HepG2 (cell line): ENCODE results near the gene ADI1. TPM values are rescaled to one million over a fixed set of nuclear protein-coding genes. Genes with fewer than 3 reads are reported as not detected.

Experiments used
- AHR ChIP-seq: IDR thresholded peaks from 2 replicates; pipeline ENCODE4 v1.6.1; 2018; ENCODE audit warnings: missing genetic modification reagents, missing compliant biosample characterization
- ATRX ChIP-seq: sonication (generic); formaldehyde crosslinking; IDR thresholded peaks from 2 replicates; pipeline ENCODE4 v1.4.0; 2020; ENCODE audit warnings: missing genetic modification reagents, borderline replicate concordance
- CAMTA2 ChIP-seq: sonication (generic); formaldehyde crosslinking; IDR thresholded peaks from 2 replicates; pipeline ENCODE4 v1.4.0; 2020; ENCODE audit warnings: mild to moderate bottlenecking, missing genetic modification reagents, borderline replicate concordance
- ELF3 ChIP-seq: IDR thresholded peaks from 2 replicates; pipeline ENCODE4 v1.6.1; 2016; ENCODE audit warnings: missing genetic modification reagents, missing compliant biosample characterization
- ESRRA ChIP-seq: sonication (generic); formaldehyde crosslinking; IDR thresholded peaks from 2 replicates; pipeline ENCODE4 v1.5.1; 2020; ENCODE audit warnings: mild to moderate bottlenecking, low read depth, missing genetic modification reagents
- FOXK1 ChIP-seq: sonication (generic); formaldehyde crosslinking; IDR thresholded peaks from 2 replicates; pipeline ENCODE4 v1.4.0; 2020; ENCODE audit warnings: low read depth, missing genetic modification reagents, borderline replicate concordance
- HNRNPL ChIP-seq: fragments of 200-400 bp; formaldehyde crosslinking; IDR thresholded peaks from 2 replicates; pipeline ENCODE4 v1.6.1; 2017; ENCODE audit warnings: mild to moderate bottlenecking, low read depth, low read length
- JUN ChIP-seq: sonication (generic); formaldehyde crosslinking; IDR thresholded peaks from 2 replicates; pipeline ENCODE4 v1.4.0; 2020; ENCODE audit warnings: mild to moderate bottlenecking, missing genetic modification reagents
- MYNN ChIP-seq: sonication (generic); formaldehyde crosslinking; IDR thresholded peaks from 2 replicates; pipeline ENCODE4 v1.4.0; 2020; ENCODE audit warnings: mild to moderate bottlenecking, low read depth, missing genetic modification reagents
- NFIC ChIP-seq: IDR thresholded peaks from 2 replicates; pipeline ENCODE4 v1.6.1; 2012; ENCODE audit warnings: mild to moderate bottlenecking, low read length, inconsistent platforms
- SMARCC2 ChIP-seq: fragments of 450-650 bp; IDR thresholded peaks from 2 replicates; pipeline ENCODE4 v1.6.1; 2017; ENCODE audit warnings: antibody characterized with exemption, mild to moderate bottlenecking
- SPEN ChIP-seq: sonication (generic); formaldehyde crosslinking; IDR thresholded peaks from 2 replicates; pipeline ENCODE4 v1.5.1; 2020; ENCODE audit warnings: low read depth, mild to moderate bottlenecking, missing genetic modification reagents
- SRSF1 ChIP-seq: fragments of 200-400 bp; formaldehyde crosslinking; optimal IDR thresholded peaks from 2 replicates; pipeline ENCODE3; 2017; ENCODE audit warnings: mild to moderate bottlenecking, low read depth, low read length, moderate library complexity
- ZBTB21 ChIP-seq: sonication (generic); formaldehyde crosslinking; IDR thresholded peaks from 2 replicates; pipeline ENCODE4 v1.4.0; 2020; ENCODE audit warnings: missing genetic modification reagents
- ZHX2 ChIP-seq, 2 experiments: sonication (generic) in 1 of 2; formaldehyde crosslinking in 1 of 2; IDR thresholded peaks; 2 replicates each; pipeline versions ENCODE4 v1.6.1 to v1.9.0; 2014 to 2022; ENCODE audit warnings: antibody characterized with exemption in 1 of 2, borderline replicate concordance in 1 of 2, inconsistent platforms in 1 of 2, low read depth in 1 of 2, missing genetic modification reagents in 1 of 2
- ZNF121 ChIP-seq: sonication (generic); formaldehyde crosslinking; IDR thresholded peaks from 2 replicates; pipeline ENCODE4 v1.5.0; 2020; ENCODE audit warnings: mild to moderate bottlenecking, missing genetic modification reagents
- ZNF253 ChIP-seq: sonication (generic); formaldehyde crosslinking; IDR thresholded peaks from 2 replicates; pipeline ENCODE4 v1.8.0; 2022; ENCODE audit warnings: mild to moderate bottlenecking, missing genetic modification reagents, borderline replicate concordance
- ZNF431 ChIP-seq: sonication (generic); formaldehyde crosslinking; IDR thresholded peaks from 2 replicates; pipeline ENCODE4 v1.9.0; 2022; ENCODE audit warnings: missing genetic modification reagents, low read depth, mild to moderate bottlenecking, borderline replicate concordance
- ZNF749 ChIP-seq: sonication (generic); formaldehyde crosslinking; IDR thresholded peaks from 2 replicates; pipeline ENCODE4 v1.8.0; 2022; ENCODE audit warnings: mild to moderate bottlenecking, missing genetic modification reagents, moderate library complexity, borderline replicate concordance
- polyA plus RNA-seq, 8 experiments: library from polyadenylated mRNA; depleted of rRNA in 3 of 8; stranded (reverse) in 7 of 8; unstranded in 1 of 8; fragments of >200 nt; fragmentation: Illumina TruSeq in 4 of 8; extraction: Trizol in 4 of 8; gene quantifications; 2 replicates each; pipeline versions ENCODE4 v1.2.1 to v1.2.3, GENCODE V29; 2011 to 2016; ENCODE audit warnings: low read depth in 4 of 8, missing spikeins in 1 of 8, mixed read lengths in 1 of 8; ENCODE audit not compliant: insufficient read depth in 1 of 8
- total RNA-seq, 5 experiments: library from RNA; depleted of rRNA; stranded (reverse); fragments of >200 nt; fragmentation: Illumina TruSeq; extraction: Trizol; gene quantifications; 2 replicates each; pipeline ENCODE4 v1.2.3, GENCODE V29; 2016; ENCODE audit warnings: low read depth in 1 of 5
- TF ChIP-seq, protein P1 (sequence below): sonication (generic); formaldehyde crosslinking; conservative IDR thresholded peaks from 2 replicates; pipeline ENCODE4 v1.5.0; 2020; ENCODE audit warnings: missing genetic modification reagents

ADI1 gene
- total and polyA plus RNA-seq, 2 of the 13 experiments (the other 11 are each of a cell fraction or from before 2014, with no cell fraction given): 28.7 to 123 TPM

DNA sequence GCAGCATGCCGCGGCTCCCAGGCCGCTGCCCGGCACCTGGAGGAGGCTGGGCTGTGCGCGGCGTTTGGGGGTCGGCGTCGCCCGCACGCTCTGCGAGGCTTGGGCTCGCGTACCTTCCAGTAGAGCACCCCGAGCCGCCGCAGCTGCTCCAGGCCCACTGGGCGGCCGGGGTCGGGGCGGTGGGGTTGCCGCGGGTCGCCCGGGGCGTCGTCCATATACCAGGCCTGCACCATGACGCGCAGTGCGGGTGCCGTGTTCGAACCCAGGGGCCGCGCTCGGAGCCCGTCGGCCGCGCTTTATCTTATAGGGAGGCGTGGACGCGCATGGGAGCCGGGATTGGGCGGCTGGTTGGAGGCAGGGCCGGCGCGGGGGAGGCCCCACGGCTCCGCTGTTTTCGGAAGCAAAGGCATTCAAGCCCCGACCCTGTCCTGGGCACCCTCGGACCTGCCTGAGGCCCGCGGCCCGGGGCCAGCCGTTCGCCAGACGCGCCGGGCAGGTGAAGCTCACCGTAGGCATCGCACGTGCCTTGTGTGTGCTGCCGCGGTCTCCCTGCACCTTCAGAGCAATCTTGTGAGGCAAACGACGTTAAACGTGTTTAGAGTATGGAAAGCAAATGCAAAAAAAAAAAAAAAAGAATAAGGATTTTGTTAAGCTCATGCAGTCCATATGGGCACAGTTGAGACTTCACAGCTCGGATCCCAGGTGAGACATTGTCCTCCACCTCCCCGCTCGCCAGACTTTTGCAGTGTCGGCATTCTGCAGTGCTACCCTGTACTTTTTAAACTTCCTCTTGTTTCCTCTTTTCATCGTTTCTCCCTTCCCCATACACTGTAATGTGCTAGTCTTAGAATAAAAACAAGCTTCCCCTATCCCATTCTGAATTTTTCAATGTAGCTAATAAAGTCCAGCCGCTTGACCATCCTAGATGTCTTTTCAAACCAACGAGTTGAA lies at the start of gene ADI1 (continued):
- TF ChIP-seq ZHX2 (IDR thresholded peaks at IDR 0.05; ENCODE audit: low read depth) (no peak), ZHX2 (CRISPR knock-in tag; IDR thresholded peaks at IDR 0.05; ENCODE audit: borderline replicate concordance) (peak; percentile 73; the same call in 1 of the 2 replicates), ELF3 (peak; percentile 46), ZNF253 (CRISPR knock-in tag) (peak; percentile 95), ZNF749 (CRISPR knock-in tag) (peak; percentile 60), SRSF1 (peak; percentile 42), MYNN (peak; percentile 90), FOXK1 (CRISPR knock-in tag) (0 out of 2 replicates have a peak, but pooled peaks have one; percentile 12), ZNF121 (peak; percentile 74), JUN (peak; percentile 70), CAMTA2 (CRISPR knock-in tag) (peak; percentile 97), SPEN (CRISPR knock-in tag) (peak; percentile 66), ATRX (CRISPR knock-in tag) (no peak), ZBTB21 (CRISPR knock-in tag) (peak; percentile 49), ESRRA (CRISPR knock-in tag) (peak; percentile 79; the same call in 1 of the 2 replicates), ZNF431 (CRISPR knock-in tag) (no peak; the same call in 1 of the 2 replicates), HNRNPL (0 out of 2 replicates have a peak, but pooled peaks have one; percentile 40), NFIC (no peak), SMARCC2 (no peak), AHR (CRISPR knock-in tag) (peak; percentile 93)
- TF ChIP-seq, protein P1, sequence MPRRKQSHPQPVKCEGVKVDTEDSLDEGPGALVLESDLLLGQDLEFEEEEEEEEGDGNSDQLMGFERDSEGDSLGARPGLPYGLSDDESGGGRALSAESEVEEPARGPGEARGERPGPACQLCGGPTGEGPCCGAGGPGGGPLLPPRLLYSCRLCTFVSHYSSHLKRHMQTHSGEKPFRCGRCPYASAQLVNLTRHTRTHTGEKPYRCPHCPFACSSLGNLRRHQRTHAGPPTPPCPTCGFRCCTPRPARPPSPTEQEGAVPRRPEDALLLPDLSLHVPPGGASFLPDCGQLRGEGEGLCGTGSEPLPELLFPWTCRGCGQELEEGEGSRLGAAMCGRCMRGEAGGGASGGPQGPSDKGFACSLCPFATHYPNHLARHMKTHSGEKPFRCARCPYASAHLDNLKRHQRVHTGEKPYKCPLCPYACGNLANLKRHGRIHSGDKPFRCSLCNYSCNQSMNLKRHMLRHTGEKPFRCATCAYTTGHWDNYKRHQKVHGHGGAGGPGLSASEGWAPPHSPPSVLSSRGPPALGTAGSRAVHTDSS (CRISPR knock-in tag): no peak
